GM12878 (cell line): Measurements from ENCODE around the gene TGFBR3.

Experiments
- CHD4 ChIP-seq: fragments of 200-600 bp; sonication (generic); IDR thresholded peaks from 2 replicates; pipeline ENCODE4 v1.6.1; 2016; ENCODE audit warnings: mild to moderate bottlenecking
- EZH2 ChIP-seq: IDR thresholded peaks from 2 replicates; pipeline ENCODE4 v1.6.1; 2012; ENCODE audit warnings: low read depth, mild to moderate bottlenecking, control low read depth, inconsistent platforms, low read length, borderline replicate concordance; ENCODE audit not compliant: control insufficient read depth
- KDM1A ChIP-seq: fragments of 200-600 bp; sonication (generic); IDR thresholded peaks from 2 replicates; pipeline ENCODE4 v1.6.1; 2016; ENCODE audit warnings: borderline replicate concordance
- MXI1 ChIP-seq: fragments of 150-350 bp; IDR thresholded peaks from 2 replicates; pipeline ENCODE4 v1.6.1; 2011; ENCODE audit warnings: low read depth, mild to moderate bottlenecking, inconsistent platforms, low read length, improper control_type of control experiment
- SIN3A ChIP-seq: IDR thresholded peaks from 2 replicates; pipeline ENCODE4 v1.6.1; 2012; ENCODE audit warnings: low read depth, low read length, improper control_type of control experiment

- TF ChIP-seq KDM1A = no peak
- TF ChIP-seq SIN3A = no peak
- TF ChIP-seq CHD4 = no peak
- no peak for TF ChIP-seq EZH2
- no peak for TF ChIP-seq MXI1
Observed at GRCh38 chr1:91895832-91896556, 10.0 kb upstream of the TGFBR3 start.
